Heart right ventricle (tissue), 16 donors: Measurements from ENCODE around the gene BAAT. TPM values are rescaled to one million over a fixed set of nuclear protein-coding genes. Genes with fewer than 3 reads are reported as not detected.
"Not testable (repeated sequence)": the region's sequence is repeated elsewhere in the genome, so short reads cannot be mapped to it uniquely, and the experiment has no call there.

Source experiments
- ATAC-seq, 8 donors: fragments of 200-7000 bp; cut with Tn5 transposase; one replicate each; pipeline ENCODE4 v1.9.1; 2020; ENCODE audit warnings: mild to moderate bottlenecking in 8 of 8, moderate library complexity in 8 of 8, moderate number of reproducible peaks in 1 of 8
- DNase-seq, 2 donors: peaks; one replicate each; pipeline ENCODE4 v3.0.0-alpha.2; 2020
- H3K27ac ChIP-seq, 10 donors: fragments of 200-600 bp; sonication (generic) in 2 of 10; one replicate each; pipeline versions ENCODE4 v1.5.0 to v1.8.0; 2020 to 2022; ENCODE audit warnings: mild to moderate bottlenecking in 3 of 10
- H3K27me3 ChIP-seq, 7 donors: fragments of 200-600 bp; one replicate each; pipeline ENCODE4 v1.8.0; 2021 to 2022; ENCODE audit warnings: mild to moderate bottlenecking in 2 of 7
- H3K36me3 ChIP-seq, 9 donors: fragments of 200-600 bp; sonication (generic) in 1 of 9; one replicate each; pipeline versions ENCODE4 v1.5.0 to v1.8.0; 2020 to 2022; ENCODE audit warnings: mild to moderate bottlenecking in 2 of 9
- H3K4me1 ChIP-seq, 9 donors: fragments of 200-600 bp; sonication (generic) in 1 of 9; one replicate each; pipeline versions ENCODE4 v1.5.0 to v1.8.0; 2020 to 2022; ENCODE audit warnings: mild to moderate bottlenecking in 4 of 9
- H3K4me3 ChIP-seq, 10 donors: fragments of 200-600 bp; sonication (generic) in 2 of 10; one replicate each; pipeline versions ENCODE4 v1.5.0 to v1.8.0; 2020 to 2022; ENCODE audit warnings: mild to moderate bottlenecking in 7 of 10, moderate library complexity in 2 of 10
- H3K9me3 ChIP-seq, 11 donors: fragments of 200-600 bp in 10 of 11; sonication (generic) in 2 of 11; one replicate each; pipeline versions ENCODE4 v1.5.0 to v1.8.0; 2013 to 2022; ENCODE audit warnings: mild to moderate bottlenecking in 2 of 11, control low read depth in 1 of 11, moderate library complexity in 1 of 11
- CTCF ChIP-seq, 9 donors: fragments of 200-600 bp; sonication (generic) in 2 of 9; IDR thresholded peaks; one replicate each; pipeline versions ENCODE4 v1.5.0 to v1.8.0; 2021 to 2022; ENCODE audit warnings: antibody characterized with exemption in 9 of 9, mild to moderate bottlenecking in 5 of 9, moderate library complexity in 1 of 9
- WGBS, 2 donors: extraction: QIAGEN DNeasy Blood & Tissue Kit; methylation state at CpG; one replicate each; pipeline ENCODE4 v1.1.7; 2013; ENCODE audit warnings: inconsistent platforms in 1 of 2; 5-methylcytosine and 5-hydroxymethylcytosine counted together
- intact Hi-C, 10 donors: fragments of 100-400 bp; cut with DNase I; formaldehyde crosslinking; loops; one replicate each; pipeline versions ENCODE4 v1.11.1 to v1.14.2; 2022
- polyA plus RNA-seq, 2 donors: library from polyadenylated mRNA; stranded (reverse); fragments of 200-250 nt; gene quantifications; one replicate each; pipeline ENCODE4 v1.2.3, GENCODE V29; 2013
- total RNA-seq, 10 donors: library from RNA; stranded (reverse); fragmentation: NEBNext Ultra II Directional in 3 of 10; extraction: Animal tissue kit (Norgen Biotek cat#: 25700) in 3 of 10; gene quantifications; one replicate each; pipeline versions ENCODE4 v1.2.1 to v1.2.4, GENCODE V29; 2021 to 2023
- donor health status: Arrhythmogenic right ventricular cardiomyopathy.
- donor health status: ischemic (EF 13 %, LVEDD 7.1; RV severe dilation, severe dysfunction).
- donor health status: healthy with polysubstance abuse.
- donor health status: DM: no; HTN: yes; CAD: no.
- donor health status: DM: no; HTN: no; CAD: no.
- donor health status: ischemic (EF 25% LVEDD 6.9; RV normal size, moderate dysfunction).
- donor health status: ischemic (EF 25% LVEDD 5.7; RV mildly dilated, moderate dysfunction).
- donor health status: healthy.
- donor health status: DM: yes; HTN: yes; CAD: no.
- donor health status: Ischemic cardiomyopathy.
- donor health status: ischemic (EF 35%, LVEDD 5.7; RV mildly dilated, moderate dysfunction).
- donor health status: nonischemic (EF 11% LVEDD 7.7; RV severe dilation, severe dysfunction).
- donor health status: DM: yes; HTN: yes; CAD: no.
- donor health status: PGD.
- donor health status: ischemic (EF 29% LVEDD 5.4; RV normal size, mild dysfunction).
- donor health status: nonischemic (EF 23%, LVEDD 6.1; RV moderate dilation, normal function).

Gene BAAT
- total and polyA plus RNA-seq, 12 donors: 0.03 to 0.15 (median 0.07) TPM; not detected in 5

- no peak overlapping the region for H3K4me3 ChIP-seq
- ATAC-seq (no peak), DNase-seq (no peak)
- intact Hi-C loops: no loop called here
- no peaks in the 10 kb centered on the region for H3K4me1 ChIP-seq
- H3K27me3 ChIP-seq: peaks cover 0 to 4% (median 0%) of the 10 kb centered on the region in 7 donors
- H3K27ac ChIP-seq: no peak overlapping the region
- WGBS, 2 donors: 63 to 69% methylated on average over 25 of the region's 25 CpGs
- no peak for TF ChIP-seq CTCF (IDR thresholded peaks at IDR 0.05)
- no peaks in the 10 kb centered on the region for H3K36me3 ChIP-seq
- H3K9me3 ChIP-seq: no peaks in the 10 kb centered on the region
Measured at GRCh38 chr9:101333926-101334702, 50.7 kb downstream of the BAAT start.

GRCh38 chr9:101333490-101333889 is 51.3 kb downstream of the BAAT start:
- intact Hi-C loops: no loop called here
- Histone ChIP-seq H3K9me3 (no peaks in the 10 kb centered on the region), H3K27me3 (peaks cover 0 to 7% (median 0%) of the 10 kb centered on the region in 7 donors), H3K27ac (no peak overlapping the region), H3K36me3 (no peaks in the 10 kb centered on the region), H3K4me1 (no peaks in the 10 kb centered on the region), H3K4me3 (no peak overlapping the region)
- WGBS, 2 donors: 81 to 83% methylated on average over 4 of the region's 4 CpGs
- no peak for ATAC-seq
- TF ChIP-seq CTCF (IDR thresholded peaks at IDR 0.05): no peak
- no peak for DNase-seq

- H3K27ac ChIP-seq: no peak overlapping the region
- H3K9me3 ChIP-seq: peaks cover 0 to 9% (median 0%) of the 10 kb centered on the region in 11 donors
- ATAC-seq (no peak), DNase-seq (no peak)
- H3K36me3 ChIP-seq: no peaks in the 10 kb centered on the region
- intact Hi-C loops: no loop called here
- H3K4me1 ChIP-seq: no peaks in the 10 kb centered on the region
- 95 to 99% methylated on average over 1 of the region's 1 CpG for WGBS, 2 donors
- H3K4me3 ChIP-seq: no peak overlapping the region
- H3K27me3 ChIP-seq: peaks cover 0 to 7% (median 0%) of the 10 kb centered on the region in 7 donors
- no peak for TF ChIP-seq CTCF (IDR thresholded peaks at IDR 0.05)
Measured at GRCh38 chr9:101332362-101332761, 52.4 kb downstream of the BAAT start.

GRCh38 chr9:101327422-101327909 is 57.3 kb downstream of the BAAT start:
- DNase-seq, H3K36me3 ChIP-seq, H3K27ac ChIP-seq, H3K4me3 ChIP-seq, ATAC-seq, intact Hi-C loops, H3K4me1 ChIP-seq: not testable (repeated sequence)
- WGBS, 2 donors: 77 to 83% methylated on average over 3 of the region's 3 CpGs
- H3K9me3 ChIP-seq: peaks cover 0 to 14% (median 0%) of the 10 kb centered on the region in 11 donors
- H3K27me3 ChIP-seq: peaks cover 0 to 13% (median 0%) of the 10 kb centered on the region in 7 donors

GRCh38 chr9:101326501-101326900 is 58.3 kb downstream of the BAAT start:
- H3K4me3 ChIP-seq: no peak overlapping the region
- peaks cover 0 to 11% (median 0%) of the 10 kb centered on the region in 7 donors for H3K27me3 ChIP-seq
- intact Hi-C loops: no loop called here
- TF ChIP-seq CTCF (IDR thresholded peaks at IDR 0.05): no peak
- no peaks in the 10 kb centered on the region for H3K36me3 ChIP-seq
- no peak for DNase-seq
- ATAC-seq: no peak
- WGBS, 2 donors: 70 to 89% methylated on average over 1 of the region's 1 CpG
- H3K4me1 ChIP-seq: no peaks in the 10 kb centered on the region
- H3K9me3 ChIP-seq: peaks cover 0 to 14% (median 0%) of the 10 kb centered on the region in 11 donors
- no peak overlapping the region for H3K27ac ChIP-seq
